ENCODE data around the gene ZNF536. TPM values are rescaled to one million over a fixed set of nuclear protein-coding genes. Genes with fewer than 3 reads are reported as not detected.
"Not testable (repeated sequence)": the region's sequence is repeated elsewhere in the genome, so short reads cannot be mapped to it uniquely, and the experiment has no call there.

Gene ZNF536
- total RNA-seq, 2 donors from 2014 or later: 0.41 to 1.5 TPM

- Histone ChIP-seq H3K27me3 (replicated peaks; ENCODE audit: insufficient read depth) (no peaks in the 10 kb centered on the region), H3K4me3 (no peak overlapping the region), H3K9me3 (no peaks in the 10 kb centered on the region), H3K36me3 (no peaks in the 10 kb centered on the region), H3K4me1 (ENCODE audit: control insufficient read depth in 1 of 2, low read depth in 2 of 2) (no peaks in the 10 kb centered on the region), H3K27ac (no peak overlapping the region)
- DNase-seq (ENCODE audit: low spot score) (no peak), ATAC-seq (ENCODE audit: insufficient number of reproducible peaks, low FRiP score, low read depth) (no peak)
- TF ChIP-seq CTCF (IDR thresholded peaks at IDR 0.05): no peak
Observed at GRCh38 chr19:30342901-30343300, 29.3 kb upstream of the ZNF536 start.

GRCh38 chr19:30344446-30345425, 27.4 kb upstream of the ZNF536 start:
- Histone ChIP-seq H3K27me3 (replicated peaks; ENCODE audit: insufficient read depth) (no peaks in the 10 kb centered on the region), H3K4me3 (no peak overlapping the region), H3K9me3 (no peaks in the 10 kb centered on the region), H3K36me3 (no peaks in the 10 kb centered on the region), H3K4me1 (ENCODE audit: control insufficient read depth in 1 of 2, low read depth in 2 of 2) (no peaks in the 10 kb centered on the region), H3K27ac (no peak overlapping the region)
- DNase-seq (ENCODE audit: low spot score): no peak
- TF ChIP-seq CTCF (IDR thresholded peaks at IDR 0.05): no peak
- ATAC-seq (ENCODE audit: insufficient number of reproducible peaks, low FRiP score, low read depth): no peak

GRCh38 chr19:30345686-30346085, 26.5 kb upstream of the ZNF536 start:
- H3K27ac ChIP-seq: no peak overlapping the region
- H3K27me3 ChIP-seq (replicated peaks; ENCODE audit: insufficient read depth): no peaks in the 10 kb centered on the region
- no peaks in the 10 kb centered on the region for H3K4me1 ChIP-seq (ENCODE audit: control insufficient read depth in 1 of 2, low read depth in 2 of 2)
- no peak for DNase-seq (ENCODE audit: low spot score)
- H3K4me3 ChIP-seq: no peak overlapping the region
- H3K36me3 ChIP-seq: no peaks in the 10 kb centered on the region
- TF ChIP-seq CTCF (IDR thresholded peaks at IDR 0.05): no peak
- no peak for ATAC-seq (ENCODE audit: insufficient number of reproducible peaks, low FRiP score, low read depth)
- H3K9me3 ChIP-seq: no peaks in the 10 kb centered on the region

GRCh38 chr19:30346468-30346867, 25.7 kb upstream of the ZNF536 start:
- not testable (repeated sequence) for ATAC-seq (ENCODE audit: insufficient number of reproducible peaks, low FRiP score, low read depth); H3K4me3 ChIP-seq; H3K4me1 ChIP-seq (ENCODE audit: control insufficient read depth in 1 of 2, low read depth in 2 of 2); H3K27ac ChIP-seq; H3K27me3 ChIP-seq (replicated peaks; ENCODE audit: insufficient read depth); H3K36me3 ChIP-seq; DNase-seq (ENCODE audit: low spot score); H3K9me3 ChIP-seq

- DNase-seq (ENCODE audit: low spot score) (no peak), ATAC-seq (ENCODE audit: insufficient number of reproducible peaks, low FRiP score, low read depth) (no peak)
- no peaks in the 10 kb centered on the region for H3K36me3 ChIP-seq
- no peaks in the 10 kb centered on the region for H3K4me1 ChIP-seq (ENCODE audit: control insufficient read depth in 1 of 2, low read depth in 2 of 2)
- H3K27me3 ChIP-seq (replicated peaks; ENCODE audit: insufficient read depth): no peaks in the 10 kb centered on the region
- H3K27ac ChIP-seq: no peak overlapping the region
- H3K9me3 ChIP-seq: no peaks in the 10 kb centered on the region
- H3K4me3 ChIP-seq: no peak overlapping the region
- no peak for TF ChIP-seq CTCF (IDR thresholded peaks at IDR 0.05)
Observed at GRCh38 chr19:30349131-30349730, 23.0 kb upstream of the ZNF536 start.

All from thoracic aorta (tissue), 2 donors.